HG02973 (cell line): ENCODE measurements around the gene ACKR3.

Experiments
- ATAC-seq: cut with Tn5 transposase; IDR thresholded peaks from one replicate; pipeline ENCODE4 v1.9.1; 2021; ENCODE audit warnings: moderate library complexity; ENCODE audit not compliant: unreplicated experiment

ACKR3 gene

GRCh38 chr2:236548179-236548921 lies 21.3 kb upstream of the ACKR3 start:
- ATAC-seq, result no peak

DNA sequence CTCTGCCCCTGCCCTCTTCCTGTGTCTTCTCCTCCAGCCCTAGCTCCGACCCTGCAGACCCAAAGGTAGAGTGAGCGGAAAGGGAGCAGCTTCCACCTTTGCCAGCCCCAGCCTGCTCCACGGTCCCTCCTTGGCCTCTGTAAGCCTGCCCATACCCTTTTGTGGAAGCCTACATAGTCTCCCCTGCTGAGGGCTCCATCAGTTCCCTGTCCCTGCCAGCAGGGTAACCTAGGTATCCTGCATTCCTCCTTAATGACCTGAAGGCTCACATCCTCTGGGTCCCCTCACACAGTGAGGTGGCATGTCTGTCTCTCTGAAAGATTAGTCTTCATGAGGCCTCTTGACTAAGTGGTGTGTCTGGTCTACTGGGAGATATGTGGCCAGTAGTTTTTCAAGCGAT lies 20.5 kb upstream of the ACKR3 start:
- no peak for ATAC-seq

DNA sequence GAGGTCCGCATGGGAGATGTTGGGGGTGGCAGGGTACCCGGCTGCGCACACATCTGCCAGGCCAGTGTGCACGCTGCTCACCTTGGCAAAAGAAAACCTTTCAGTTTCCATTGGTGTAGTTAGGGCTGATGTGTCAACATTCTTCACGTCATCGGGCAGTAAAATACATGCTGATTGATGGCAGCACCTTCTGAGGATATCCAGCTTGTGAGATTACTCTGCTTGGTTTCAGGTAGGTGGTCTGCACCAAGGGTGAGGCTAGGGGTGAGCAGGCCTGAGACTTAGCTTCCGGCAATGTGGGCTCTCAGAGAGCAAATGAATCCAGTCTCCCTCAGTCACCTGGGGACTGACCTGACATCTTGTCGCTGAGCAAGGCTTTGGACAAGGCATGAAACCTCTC lies 19.3 kb upstream of the ACKR3 start:
- no peak for ATAC-seq

DNA sequence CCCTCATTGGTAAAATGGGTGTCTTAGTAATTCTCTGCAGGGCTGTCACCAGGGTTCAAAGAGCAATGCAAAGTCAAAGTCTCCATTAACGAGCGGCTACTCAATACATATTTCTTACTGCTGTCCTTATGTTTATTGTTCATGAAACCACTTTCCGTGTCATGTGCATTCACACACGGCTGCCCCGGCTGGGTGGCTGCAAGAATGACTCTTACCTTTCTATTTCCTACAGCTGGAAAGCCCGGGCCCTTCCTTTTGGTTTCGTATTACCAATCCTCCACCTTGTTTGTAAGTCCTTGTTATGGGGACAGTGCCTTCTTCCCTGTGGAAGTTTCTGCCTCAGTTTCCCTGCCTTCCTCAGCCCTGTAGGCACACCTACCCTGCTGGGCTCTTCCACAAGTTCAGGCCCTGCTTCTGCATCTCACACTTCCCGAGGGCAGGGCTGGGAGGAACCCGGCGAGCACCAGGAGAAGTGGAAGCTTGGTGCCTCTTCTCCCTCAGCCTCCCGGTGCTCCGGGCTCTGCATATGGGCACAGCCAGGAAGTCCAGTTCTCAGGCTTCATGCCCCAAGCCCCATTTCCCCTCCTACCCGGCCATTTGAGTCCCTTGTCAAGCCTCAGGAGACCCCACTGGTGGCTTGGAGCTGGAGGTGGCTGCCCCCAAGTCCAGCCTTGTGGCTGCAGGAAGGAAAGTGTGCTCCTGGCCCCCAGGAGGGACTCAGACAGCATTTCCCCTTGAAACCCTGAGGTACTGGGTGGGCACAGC lies 18.7 kb upstream of the ACKR3 start:
- ATAC-seq, result peak; percentile 55

DNA sequence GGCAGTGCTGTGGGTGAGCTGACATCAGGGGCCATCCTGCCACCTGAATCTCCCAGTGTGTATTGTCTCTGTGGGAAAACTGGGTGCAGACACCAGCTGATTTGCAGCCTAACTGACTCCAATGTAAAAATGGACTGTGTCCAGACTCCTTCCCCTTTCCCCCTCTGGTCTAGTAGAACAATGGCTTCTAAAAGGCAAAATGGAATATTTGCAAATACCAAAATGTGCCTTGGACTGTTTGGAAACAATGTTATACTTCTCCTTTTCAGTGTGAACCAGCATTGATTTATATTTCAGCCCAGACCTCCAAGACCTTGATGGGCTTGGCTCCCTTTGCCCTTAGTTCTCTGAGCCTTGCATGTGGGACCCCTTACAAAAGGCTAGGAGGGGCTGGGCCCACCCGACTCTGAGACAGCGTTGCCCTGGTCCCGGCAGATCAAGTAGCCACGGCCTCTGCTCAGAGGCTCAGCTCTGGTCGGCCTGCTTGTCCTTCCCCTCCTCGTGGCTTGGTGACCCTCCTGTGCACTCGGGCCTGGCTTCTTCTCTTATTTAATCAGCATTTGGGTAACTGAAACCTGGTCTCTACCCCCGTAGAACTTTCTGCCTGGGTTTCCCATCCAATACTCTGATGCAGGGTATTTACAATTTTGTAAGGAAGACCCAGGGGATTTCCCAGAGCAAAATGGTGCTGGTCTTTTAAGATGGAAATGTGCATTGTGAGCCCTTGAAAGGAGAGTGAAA lies 18.0 kb upstream of the ACKR3 start:
- no peak for ATAC-seq

- ATAC-seq, result no peak
Measured at GRCh38 chr2:236552212-236552542, 17.4 kb upstream of the ACKR3 start.

- no peak for ATAC-seq
Measured at GRCh38 chr2:236552581-236553363, 16.9 kb upstream of the ACKR3 start.

GRCh38 chr2:236553522-236553921 lies 16.1 kb upstream of the ACKR3 start:
- ATAC-seq, result no peak

DNA sequence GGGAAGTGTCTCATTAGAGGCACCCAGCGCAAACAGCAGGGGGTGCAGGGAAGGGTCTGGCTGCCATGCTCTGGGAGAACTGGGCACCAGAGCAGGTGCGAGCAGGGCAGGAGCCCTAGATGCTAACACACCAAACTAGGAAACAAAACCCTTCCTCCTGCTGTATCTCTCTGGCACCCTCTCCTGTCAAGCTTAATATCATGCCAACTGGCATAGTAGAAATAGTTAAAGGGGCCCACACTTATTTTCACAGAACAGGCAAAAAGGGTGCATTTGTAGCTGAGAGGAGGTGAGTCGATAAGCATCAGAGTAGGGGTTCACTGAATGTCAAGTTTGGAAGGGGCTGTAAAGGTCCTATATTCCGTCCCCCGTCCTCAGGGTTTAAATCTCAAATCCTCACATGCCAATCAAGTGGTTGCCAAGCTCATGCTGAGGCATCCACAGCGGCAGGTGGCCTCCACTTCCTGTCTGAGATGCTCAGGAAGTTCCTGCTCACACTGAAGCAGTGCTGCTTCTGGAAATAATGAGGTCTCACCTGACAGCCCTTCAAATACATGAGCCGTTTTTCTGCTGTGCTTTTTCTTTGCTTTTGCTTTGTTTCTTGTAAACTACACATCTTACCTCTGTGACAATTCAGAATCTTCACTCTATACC lies 14.9 kb upstream of the ACKR3 start:
- ATAC-seq, result no peak

GRCh38 chr2:236555481-236555880 lies 14.1 kb upstream of the ACKR3 start:
- no peak for ATAC-seq

- no peak for ATAC-seq
Measured at GRCh38 chr2:236557306-236558030, 12.2 kb upstream of the ACKR3 start.

DNA sequence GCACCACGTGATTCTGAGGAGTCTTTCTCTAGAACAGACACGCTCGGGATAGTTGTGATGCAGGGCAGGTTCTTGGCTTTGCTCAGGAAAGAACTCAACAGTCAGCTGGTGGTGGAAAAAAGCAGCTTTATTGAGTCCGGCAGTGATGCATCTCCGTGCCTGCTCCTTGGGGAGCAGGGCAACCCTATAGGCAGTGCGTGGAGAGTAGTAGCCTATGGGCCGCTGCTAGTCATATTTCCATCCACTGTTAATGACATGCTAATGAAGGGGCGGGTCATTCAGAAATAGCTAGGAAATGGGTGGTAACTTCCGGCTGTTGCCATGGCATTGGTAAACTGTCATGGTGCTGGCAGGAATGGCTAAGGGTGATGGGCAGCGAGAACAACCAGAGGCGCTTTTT lies 11.6 kb upstream of the ACKR3 start:
- ATAC-seq, result no peak

DNA sequence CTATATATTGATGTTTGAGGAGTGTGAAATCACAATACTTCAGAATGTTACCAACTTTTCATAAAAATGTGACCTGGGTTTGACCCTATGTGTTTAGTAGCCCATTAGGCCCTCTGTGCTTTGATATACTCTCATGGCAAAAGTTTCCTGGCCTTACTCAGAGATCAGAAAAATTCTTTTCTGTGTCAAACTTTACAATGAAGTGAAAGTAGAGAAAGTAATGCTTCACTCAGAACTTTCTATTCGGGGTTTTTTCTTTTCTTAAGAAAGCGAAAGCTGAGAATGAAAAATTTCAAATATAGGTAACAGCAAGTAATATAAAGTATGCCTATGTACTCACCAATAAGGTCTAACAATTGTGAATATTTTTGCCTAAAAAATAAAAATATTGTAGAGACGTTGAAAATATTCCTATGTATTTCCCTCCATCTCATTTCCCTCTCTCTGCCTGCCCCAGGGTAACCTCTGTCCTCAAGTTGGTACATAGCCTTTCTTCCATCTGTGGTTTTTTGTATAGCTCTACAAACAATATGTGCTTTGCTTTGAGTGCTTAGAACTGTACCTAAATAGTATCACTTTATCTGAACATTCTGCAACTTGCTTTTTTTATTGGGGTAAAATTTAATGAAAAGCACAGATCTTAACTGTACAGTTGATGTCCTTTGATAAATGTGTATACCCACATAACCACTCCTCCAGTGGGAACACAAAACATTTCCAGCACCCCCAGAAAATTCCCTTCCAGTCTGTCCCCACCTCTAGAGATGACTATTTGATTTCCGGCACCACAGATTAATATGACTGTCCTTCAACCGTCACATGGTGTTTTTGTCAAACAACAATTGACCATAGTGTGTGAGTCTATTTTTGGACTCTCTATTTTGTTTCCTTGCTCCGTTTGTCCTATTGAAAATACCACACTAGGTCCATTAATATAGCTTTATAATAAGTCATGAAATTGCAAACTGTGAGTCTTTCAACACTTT lies 10.3 kb upstream of the ACKR3 start:
- ATAC-seq, result peak; percentile 46

- ATAC-seq, result no peak
Measured at GRCh38 chr2:236561874-236562273, 7.8 kb upstream of the ACKR3 start.

DNA sequence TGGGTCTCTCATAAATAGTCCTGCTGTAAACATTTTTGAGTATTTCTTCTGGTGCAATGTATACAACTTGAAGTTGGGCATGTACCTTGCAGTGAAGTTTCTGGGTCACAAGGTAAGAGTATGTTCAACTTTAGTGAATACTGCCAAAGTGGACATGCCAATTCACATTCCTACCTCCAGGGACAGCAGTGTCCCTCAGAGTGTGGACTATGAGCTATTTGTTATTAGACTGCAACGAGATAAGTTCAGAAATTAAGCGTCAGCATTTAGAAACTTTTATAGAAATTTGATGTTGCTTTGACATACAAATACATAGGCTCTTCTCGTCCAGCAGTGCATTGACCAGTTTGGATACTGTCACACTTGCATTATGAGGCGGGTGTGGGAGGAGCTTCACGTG lies 7.2 kb upstream of the ACKR3 start:
- ATAC-seq, result no peak

GRCh38 chr2:236563953-236564352 lies 5.7 kb upstream of the ACKR3 start:
- no peak for ATAC-seq

GRCh38 chr2:236565212-236565611 lies 4.4 kb upstream of the ACKR3 start:
- no peak for ATAC-seq

- ATAC-seq, result no peak
Measured at GRCh38 chr2:236565879-236566402, 3.7 kb upstream of the ACKR3 start.

DNA sequence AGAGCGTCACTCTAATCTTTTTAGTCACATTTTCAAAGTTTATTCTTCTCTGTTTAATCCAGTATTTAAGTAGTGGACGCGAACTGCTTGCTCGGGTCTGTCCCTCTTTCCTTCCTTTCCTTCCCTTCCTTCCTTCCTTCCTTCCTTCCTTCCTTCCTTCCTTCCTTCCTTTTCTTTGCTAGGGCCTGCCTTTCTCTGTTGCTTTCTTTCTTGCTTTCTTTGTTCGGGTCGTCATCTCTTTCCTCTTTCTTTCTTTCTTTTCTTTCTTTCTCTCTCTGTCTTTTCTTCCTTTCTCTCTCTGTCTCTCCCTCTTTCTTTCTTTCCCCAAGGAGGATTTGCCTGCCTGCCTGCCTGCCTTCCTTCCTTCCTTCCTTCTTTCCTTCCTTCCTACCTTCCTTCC lies 3.0 kb upstream of the ACKR3 start:
- ATAC-seq, result no peak
